Inflammatory macrophage treated with lipopolysaccharide for 4 hours (primary cell): ENCODE measurements around the gene SLC7A1.

Source experiments
- DNase-seq: peaks from one replicate; pipeline ENCODE4 v3.0.0-alpha.2; 2020

The SLC7A1 gene

DNA sequence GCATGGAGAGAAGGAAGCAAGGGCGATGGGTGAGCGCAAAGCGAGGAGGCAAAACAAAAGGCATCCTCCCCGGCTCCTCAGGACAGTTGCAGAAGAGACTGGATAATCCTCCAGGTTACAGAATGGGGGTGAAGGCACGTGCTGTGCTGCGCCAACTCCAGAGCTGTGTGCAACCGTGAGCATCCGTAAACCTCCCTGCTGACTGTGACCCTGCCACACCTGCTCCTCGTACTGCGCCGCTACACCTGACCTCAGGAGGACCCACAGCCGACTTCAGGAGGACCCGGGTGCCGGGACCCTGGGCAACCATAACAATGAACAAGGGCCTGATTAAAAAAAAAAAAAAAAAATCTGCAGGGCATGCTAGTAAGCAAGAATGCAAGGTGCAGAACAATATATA is 68.7 kb downstream of the SLC7A1 start:
- DNase-seq, result no peak

DNA sequence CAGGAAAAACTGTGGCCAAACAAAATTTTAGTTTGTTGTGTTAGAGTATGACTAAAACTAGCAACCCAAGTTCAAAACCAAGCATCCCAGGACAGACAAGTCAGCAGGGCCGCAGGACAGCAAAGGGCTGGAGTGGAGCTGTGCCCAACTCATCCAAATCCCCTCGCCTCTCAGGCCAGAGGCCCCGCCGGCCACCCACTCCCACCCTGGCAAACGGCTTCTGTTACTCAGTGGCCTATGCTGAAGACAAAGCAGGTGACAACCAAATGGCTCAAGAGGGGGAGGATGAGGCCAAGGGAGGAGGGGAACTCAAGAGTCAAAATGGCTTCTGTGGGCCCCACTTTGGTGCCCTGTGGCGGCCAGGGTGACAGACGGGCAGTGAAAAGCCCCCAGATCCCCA is 69.7 kb downstream of the SLC7A1 start:
- DNase-seq, result no peak

DNA sequence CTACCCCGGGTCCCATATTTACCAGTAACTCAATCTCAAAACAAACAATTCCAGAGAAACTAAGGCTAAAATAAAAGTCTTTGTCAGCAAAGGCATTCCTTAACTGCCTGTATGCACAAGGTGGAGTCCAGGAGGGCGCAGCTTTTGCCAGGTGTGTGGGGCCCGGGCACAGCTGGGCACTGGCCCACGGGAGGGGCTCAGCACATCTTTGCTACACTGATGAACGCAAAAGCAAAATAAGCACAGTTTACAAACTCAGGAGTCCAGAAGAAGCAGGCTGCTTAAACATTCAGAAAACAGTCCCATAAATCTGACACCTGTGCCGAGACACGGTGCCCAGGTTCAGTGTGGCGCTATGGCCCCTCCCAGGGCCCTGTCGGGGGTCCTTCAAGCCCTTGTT is 70.8 kb downstream of the SLC7A1 start:
- DNase-seq, result no peak

DNA sequence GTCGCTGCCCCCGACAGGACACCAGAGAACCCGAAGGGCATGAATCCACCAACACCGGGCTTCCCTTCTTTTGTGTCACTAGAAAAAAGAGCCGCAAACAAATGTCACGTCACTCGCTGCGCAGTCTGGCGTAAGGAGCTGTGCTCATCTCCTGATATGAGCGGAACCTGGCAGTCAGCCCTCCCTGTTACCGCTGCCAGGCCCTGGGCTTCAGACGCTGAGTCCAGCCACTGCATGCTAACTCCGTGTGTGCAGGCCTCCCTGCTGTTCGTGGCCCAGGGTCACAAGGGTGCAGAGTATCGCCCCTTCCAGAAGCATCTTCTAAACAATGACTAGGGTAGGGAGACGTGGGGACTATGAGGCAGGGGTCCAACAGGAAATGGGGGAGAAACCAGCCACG is 71.3 kb downstream of the SLC7A1 start:
- no peak for DNase-seq

DNA sequence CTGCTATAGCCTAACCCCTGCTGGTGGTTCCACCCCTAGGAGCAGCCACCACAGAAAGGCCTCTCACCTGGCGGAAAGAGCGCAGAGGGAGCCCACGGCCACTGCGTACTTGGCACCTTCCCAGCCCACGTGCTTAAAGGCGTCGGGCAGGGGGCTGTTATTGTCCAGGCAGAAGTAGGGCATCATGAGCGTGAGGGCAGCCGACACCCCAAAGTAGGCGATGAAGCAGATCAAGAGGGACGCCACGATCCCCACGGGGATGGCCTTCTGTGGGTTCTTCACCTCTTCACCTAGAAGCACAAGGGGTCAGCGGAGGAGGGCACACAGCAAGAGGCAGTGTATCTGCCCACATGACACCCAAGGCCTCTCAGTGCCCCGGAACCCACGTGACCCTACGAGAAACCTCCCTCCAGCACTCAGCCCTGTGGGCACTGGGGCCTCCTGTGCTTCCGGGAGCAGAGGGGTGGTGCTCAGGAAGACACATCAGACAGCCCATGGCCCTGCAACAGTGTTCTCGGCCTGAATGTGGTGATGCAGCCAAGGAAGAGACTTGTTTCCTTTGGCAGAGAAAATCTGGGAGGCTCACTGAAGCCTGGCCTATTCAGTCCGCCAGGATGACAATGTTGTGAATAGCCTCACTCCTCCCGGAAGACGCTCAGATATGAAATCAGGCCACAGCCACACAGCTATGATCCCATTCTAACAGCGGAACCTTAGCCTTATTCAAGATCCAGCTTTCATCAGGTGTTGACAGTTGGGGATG is 72.1 kb downstream of the SLC7A1 start:
- no peak for DNase-seq

DNA sequence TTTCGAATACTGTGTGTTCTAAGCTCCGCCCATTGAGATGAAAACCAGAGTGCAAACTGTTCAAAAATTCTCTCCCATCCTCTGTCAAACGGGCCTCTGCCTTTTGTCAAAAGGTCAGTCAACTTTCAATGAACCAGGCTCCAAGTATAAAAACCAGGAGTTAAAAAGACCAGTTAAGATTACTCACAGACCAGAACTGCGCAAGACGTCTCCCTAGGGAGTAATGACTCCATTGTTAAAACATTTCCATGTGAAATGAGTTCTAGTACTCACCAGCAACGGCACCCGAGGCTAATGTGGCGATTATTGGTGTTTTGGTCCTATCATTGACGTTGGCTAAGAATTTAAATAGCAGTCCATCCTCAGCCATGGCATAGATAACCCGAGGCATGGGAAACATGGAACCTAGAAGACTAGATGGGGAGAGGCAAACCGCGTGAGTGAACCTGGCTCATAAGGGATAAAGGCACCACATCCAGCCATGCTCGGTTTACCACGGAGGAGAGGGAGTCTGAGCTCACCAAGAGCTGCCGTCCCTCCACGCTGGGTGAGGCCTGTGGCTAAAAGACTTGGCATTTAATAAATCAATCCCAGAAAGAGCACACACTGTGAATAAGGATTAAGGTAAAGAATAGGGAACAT is 73.3 kb downstream of the SLC7A1 start:
- no peak for DNase-seq

DNA sequence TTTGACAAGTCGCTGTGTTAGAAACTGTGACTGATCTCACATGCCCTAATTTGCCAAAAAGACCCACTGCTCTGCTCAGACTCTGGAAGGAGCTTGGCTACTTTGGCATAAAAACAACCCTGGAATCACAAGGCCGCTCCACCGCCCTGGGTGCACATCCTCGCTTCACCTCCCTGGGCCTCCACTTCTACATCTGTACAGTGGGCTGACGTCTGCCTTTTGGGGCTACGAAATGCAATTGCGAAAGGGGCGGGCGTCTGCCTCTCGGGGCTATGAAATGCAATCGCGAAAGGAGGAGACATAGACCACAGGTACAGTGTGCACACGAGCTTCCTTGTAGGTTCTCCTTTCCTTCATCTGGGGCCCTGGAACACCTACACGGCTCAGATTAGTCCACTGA is 74.2 kb downstream of the SLC7A1 start:
- no peak for DNase-seq

DNA sequence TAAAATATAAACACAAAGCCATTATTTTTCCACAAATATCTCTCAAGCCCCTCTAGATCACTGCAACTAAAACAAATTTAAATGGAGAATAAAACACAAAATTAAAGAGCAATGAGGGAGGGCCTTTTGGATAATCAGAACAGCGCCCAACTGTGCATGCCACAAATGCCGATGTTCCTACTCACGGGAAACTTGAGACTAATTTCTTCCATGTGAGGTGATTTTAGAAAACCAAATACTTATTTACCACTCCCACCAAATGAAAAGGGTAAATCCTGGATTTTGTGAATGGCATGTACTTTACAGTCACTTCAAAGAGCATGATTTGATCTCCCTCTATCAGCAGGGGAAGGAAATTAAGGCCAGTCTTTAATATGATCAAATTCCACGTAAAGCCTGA is 74.8 kb downstream of the SLC7A1 start:
- no peak for DNase-seq

DNA sequence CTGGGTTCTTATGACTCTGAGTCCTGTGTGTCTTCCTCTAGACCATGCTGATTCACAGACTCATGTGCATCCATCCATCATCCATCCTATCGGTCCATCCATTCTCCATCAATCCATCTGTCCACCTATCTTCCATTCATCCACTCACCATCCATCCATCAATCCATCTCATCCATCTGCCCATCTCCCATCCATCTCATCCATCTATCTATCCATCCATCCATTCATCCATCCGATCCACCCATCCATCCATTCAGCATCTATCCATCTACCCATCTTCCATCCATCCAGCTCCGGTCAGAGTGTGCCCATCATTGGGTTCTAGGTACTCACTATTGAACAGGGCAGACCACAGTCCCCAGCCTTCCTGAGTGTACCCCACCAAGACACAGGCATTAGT is 75.6 kb downstream of the SLC7A1 start:
- no peak for DNase-seq

DNA sequence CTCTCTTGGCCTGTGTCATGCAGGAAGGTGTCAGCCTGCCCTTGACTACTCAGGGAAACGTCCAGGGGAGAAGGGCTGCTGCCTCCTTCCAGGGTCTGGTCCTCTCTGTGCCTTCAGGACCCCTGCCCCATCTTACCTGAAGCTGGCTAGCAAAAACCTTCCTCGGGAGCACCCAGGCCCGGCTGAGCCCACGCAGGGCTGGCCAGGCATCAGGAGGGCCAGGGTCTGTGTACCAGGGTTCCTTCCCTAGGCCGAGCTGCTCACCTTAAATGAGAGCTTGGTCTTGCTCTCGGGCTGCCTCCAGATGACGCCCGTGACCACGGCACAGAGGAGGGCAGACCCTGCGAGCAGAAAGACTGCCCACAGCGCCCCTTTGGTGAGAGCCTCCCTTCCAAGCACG is 78.6 kb downstream of the SLC7A1 start:
- DNase-seq, result no peak

DNA sequence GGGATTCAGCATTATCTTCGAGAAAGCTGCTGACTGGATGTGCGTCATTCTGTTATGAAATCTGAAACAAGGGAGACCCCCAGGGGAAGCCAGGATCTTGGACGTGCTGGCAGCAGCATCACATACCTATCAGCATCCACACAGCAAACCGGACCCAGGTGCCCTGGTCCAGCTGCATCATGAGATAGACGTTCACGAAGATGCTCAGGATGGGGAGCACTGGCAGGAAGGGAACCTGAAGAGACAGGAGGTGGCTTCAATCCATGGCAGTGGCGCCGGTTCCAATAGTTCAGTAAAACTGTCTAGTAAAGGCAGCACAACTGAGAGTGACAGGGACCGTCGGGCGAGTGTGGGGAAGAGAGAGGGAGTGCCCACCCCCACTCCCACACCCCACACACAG is 79.5 kb downstream of the SLC7A1 start:
- DNase-seq, result no peak

DNA sequence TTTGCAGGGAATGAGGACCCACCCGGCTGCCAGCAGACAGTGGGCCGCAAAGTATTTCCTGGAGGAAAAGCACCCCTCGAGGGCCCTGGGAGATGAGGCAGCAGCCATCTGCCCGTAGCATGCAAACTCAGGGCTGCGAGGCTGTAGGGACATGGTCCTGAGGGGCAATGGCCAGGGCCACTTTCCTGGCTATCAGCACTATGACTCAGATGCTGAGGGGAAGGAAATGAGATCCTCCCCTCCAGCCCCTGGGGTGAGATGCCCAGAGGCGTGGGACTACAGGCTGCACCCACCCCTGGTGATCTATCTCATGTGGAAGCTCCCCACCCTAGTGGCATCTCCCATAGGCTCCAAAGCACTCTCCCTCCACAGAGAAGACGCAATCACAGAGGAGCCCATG is 80.1 kb downstream of the SLC7A1 start:
- no peak for DNase-seq

DNA sequence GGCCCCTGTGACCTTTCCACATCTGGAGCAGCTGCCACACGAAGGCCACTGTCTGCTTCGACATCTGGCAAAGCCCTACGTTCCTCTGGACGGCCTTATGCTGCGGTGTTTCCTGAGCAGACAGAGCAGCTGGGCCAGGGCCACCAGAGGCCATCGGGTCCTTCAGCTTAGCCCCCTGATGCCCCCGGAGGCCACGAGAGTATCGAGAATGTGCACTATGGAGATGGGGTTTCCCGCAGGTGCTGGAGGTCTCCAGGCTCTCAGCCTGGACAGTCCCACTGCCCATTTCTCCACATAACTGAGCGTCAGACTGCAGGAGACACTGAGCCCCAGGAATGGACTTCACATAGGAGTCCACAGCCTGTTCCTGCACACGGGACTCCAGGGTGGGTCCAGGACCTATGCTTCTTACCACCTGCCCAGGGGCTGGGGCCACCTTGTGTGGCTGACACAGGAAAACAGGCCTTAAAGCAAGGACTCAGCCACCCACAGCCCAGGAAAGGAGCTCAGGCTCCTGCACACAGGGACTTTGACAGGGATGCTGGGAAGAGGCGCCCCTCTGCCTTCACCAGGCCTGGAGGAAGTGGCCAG is 80.7 kb downstream of the SLC7A1 start:
- DNase-seq, result no peak

DNA sequence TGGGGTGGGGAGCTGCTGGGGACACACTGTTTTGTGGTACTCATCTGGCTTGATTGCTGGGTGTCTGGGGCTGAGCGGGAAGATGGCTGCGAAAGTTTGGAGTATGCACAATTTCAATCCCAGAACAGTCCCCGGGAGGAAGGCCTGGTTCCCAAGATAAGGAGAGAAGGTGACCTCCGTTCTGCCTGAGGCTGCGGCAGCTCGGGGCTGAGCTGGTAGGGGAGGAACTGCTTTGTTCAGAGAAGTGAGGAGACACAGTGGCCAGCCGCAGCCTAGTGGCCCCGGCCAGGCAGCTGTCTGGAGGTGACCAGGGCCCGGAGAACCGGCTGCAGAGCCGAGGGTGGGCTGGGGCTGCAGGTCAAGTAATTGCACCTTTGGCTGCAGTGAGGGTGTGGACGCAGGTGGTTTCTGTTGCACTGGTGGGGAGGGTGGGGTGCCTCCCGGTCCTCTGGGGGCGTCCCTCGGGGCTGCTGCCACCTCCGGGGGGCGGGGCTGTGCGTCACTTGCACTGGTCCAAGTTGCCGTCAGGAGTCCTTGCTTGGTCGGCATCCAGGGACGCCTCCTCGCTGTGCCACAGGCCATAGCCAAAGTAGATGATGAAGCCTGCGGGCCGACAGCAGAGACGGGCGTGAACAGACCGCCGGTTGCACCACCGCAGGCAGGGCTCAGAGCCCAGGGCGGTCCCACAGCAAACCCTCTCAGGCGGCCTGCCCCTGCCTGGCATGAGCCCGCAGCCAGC is 81.3 kb downstream of the SLC7A1 start:
- no peak for DNase-seq

DNA sequence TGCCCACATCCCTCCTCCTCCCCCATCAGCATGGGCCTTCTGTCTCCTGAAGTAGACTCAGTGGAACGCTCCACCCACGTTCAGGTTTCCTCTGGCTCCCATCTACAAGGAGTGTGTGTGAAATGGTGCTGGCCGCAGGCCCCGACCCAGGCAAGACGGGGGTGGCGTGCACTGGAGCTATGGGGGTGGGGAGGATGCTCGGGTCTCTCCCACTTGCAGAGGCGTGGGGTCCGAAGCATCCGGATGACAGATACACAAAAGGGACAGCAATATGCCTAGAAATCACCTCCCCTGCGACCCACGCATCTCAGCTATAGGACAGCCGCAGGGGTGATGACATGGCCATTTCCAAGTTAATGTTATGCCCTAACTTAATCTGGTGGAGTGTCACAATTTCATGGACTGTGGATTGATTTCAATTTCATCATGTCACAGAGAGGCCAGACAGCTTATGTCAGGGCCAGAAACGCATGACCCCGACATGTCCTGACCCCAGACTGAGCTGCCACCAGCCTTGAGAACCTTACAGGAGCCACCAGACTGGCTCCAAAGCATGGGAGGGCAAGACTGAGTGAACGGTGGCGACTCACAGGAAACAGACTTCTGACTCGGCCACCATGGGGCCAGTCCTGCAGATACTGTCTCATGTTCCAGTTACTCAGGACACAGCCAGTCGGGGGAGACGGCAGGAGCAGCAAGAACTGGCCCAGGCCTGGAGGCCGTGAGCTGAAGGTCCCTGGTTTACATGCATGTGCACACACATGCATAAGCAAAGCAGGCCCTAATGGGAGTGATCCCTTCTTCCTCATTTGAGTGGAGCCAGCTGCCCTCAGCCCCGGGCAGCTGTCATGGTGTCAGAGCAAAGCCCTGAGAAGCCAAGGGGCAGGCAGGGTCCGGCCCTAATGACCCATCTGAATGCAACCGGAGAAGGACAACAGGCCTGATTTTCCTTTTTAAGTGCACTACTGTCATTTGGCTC is 82.2 kb downstream of the SLC7A1 start:
- DNase-seq, result peak; percentile 16

DNA sequence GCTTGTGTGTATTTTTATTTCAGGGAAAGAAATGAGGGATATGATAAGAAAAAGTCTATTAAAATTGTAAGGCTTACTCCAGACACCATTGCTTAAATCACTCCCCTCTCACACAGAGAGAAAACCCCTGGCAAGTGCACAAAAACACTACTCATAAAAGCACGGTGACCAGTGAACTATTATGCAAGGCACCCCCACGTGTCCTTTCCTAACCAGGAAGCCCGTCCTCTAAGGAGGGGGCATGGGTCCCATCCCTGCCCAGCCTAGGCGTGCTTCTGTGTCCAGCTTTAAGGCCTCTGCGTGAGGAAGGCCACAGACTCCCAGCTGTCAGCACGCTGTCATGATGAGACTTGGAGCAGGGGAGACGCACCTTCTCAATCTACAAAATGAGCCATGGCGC is 83.5 kb downstream of the SLC7A1 start:
- no peak for DNase-seq

DNA sequence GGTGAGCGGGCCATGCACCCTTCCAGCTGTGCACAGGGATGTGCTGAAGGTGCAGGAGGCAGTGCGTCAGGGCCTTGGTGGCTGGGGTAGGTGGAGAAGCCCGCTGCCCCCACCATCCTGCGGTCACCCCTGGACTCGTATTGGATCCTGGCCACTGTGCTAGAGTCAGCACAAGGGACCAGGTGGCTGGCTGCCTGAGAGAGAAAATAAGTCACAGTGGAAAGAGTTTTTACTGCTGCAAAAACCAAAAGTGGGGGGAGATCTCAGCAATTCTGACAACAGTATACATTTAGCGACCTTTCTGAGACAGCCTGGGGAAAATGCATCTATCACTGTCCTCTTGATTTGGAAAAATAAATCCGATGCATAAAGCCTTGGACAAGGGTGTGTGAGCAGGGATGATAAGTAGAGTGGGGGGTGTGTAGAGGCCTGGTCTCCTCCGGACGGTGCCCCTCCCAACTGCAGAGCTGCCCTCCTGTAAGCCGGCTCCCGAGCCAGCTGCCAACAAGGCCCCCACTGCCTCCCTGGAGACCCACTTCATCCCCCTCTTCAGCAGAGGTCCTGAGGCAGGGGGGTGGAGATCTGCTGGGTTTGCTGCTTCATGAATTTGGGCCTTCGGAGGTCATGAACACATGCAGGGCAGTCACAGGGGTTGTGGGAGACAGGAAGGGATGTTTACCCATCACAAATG is 84.2 kb downstream of the SLC7A1 start:
- no peak for DNase-seq

DNA sequence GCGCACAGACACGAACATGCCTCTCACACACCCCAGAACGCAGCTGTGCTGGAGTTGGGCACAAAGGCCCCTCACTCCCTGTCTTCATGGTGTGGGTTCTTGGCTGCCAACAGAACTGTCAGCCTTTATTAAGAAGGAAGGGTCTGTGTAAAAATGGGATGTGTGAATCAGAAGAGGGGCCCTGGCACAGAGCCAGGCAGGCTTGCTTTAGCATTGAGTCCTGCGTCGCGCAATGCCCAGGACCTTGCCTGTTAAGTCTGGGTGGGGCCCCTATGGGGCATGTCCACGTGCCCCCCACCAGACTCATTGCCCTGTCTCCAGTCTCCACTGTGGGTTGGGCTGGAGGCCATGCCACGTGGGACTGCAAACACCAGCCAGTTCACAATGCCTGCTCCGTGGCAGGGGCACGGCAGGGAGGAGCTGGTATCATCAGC is 84.8 kb downstream of the SLC7A1 start:
- DNase-seq, result no peak

DNA sequence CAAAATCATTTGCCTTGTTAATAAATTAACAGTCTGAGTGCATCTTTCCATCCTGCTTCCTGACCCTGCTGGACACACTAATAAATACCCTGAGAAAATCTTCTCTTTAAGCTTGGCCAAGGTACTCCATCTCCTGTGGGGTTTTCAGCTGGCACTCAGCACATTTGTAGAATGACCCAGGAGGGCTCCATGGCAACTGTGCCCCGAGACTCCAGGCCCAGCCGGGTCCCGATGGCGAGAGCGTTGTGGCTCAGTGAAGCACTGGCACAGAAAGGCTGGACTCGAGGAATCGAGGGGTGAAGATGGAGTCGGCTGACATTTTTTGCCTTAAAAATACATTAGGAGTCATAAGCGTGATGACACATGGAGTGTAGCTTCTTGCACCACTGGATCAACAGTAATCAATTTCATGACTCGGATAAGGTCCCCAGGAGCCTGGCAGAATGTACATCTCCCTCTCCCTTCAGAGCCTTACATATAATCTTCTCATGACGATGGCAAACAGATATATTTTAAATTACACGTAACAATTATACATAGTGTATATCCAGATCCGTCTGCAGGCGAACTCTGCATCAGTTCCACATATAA is 85.4 kb downstream of the SLC7A1 start:
- DNase-seq, result no peak

DNA sequence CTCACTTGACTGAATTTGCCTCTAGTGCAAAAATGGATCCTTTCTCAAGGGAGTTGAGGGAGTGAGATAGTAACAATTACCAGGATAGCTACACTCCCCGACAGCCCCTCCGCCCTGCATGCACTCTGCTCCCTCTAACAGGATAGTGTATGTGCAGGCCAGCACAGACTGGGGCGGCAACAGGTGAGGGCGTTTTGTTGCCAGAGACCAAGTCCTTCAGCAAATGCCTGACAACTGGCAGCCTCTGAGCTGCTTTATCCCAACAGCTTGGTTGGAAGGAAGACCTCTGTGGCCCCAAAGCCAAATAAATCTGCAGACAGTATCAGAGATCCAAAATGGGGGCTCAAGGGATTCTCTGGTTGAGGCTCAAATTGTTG is 86.6 kb downstream of the SLC7A1 start:
- no peak for DNase-seq

DNA sequence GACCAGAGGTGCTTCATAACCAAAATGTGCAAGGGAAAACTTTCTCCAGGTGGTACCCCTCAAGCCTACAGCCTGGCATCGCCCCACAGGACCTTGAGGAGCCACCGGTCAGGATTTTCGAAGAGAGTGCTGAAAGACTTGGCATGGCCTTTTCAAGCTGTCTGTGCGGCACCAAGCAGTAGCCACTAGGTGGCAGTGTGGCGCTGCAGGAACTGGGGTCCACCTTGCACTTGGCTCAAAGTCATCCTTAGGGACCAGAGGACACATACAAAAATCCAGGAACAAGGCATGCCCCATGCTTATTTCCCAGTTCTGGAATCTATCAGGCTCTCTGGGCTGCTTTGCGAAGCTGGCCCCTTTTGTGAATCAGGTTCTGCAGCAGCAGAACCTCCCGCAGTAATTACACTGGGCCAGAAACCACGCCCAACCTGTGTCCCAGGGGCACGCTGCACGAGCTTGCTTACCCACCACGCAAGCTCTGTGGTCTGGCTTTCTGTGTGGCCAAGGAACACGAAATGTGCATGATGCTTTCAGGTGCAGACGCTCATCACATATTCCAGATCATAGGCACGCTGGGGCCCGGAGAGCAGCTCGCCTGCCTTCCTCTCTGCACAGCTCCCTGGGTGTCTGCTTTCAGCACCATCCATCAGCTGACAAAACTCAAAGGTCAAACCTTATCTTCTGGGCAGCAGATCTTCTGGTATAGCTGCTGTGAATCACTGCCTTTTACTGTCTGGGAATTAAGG is 87.2 kb downstream of the SLC7A1 start:
- DNase-seq, result peak; percentile 64
